Iris pigment epithelial cell (primary cell): ENCODE data around the gene PIK3R3.

ENCODE experiments used
- DNase-seq: peaks from one replicate; pipeline ENCODE4 v3.0.0-alpha.2; 2011; ENCODE audit warnings: low read depth

Gene PIK3R3

GRCh38 chr1:46157916-46158311 is 25.5 kb upstream of the PIK3R3 start:
- no peak for DNase-seq

- DNase-seq = peak; percentile 44
Measured at GRCh38 chr1:46153732-46154131, 21.3 kb upstream of the PIK3R3 start.

- DNase-seq = no peak
Measured at GRCh38 chr1:46153228-46153627, 20.8 kb upstream of the PIK3R3 start.

GRCh38 chr1:46152016-46152415 is 19.6 kb upstream of the PIK3R3 start:
- peak; percentile 89 for DNase-seq

- peak; percentile 65 for DNase-seq
Measured at GRCh38 chr1:46150085-46150484, 17.7 kb upstream of the PIK3R3 start.

- no peak for DNase-seq
Measured at GRCh38 chr1:46148318-46148717, 15.9 kb upstream of the PIK3R3 start.

- DNase-seq = peak; percentile 70
Measured at GRCh38 chr1:46137916-46138315, 5.5 kb upstream of the PIK3R3 start.

- no peak for DNase-seq
Measured at GRCh38 chr1:46136711-46137110, 4.3 kb upstream of the PIK3R3 start.

GRCh38 chr1:46134660-46135331 is 2.4 kb upstream of the PIK3R3 start:
- DNase-seq = peak; percentile 97

GRCh38 chr1:46133781-46134350 is 1.4 kb upstream of the PIK3R3 start:
- no peak for DNase-seq

GRCh38 chr1:46133181-46133658 is 791 bp upstream of the PIK3R3 start:
- DNase-seq = no peak

- DNase-seq = peak; percentile 42
Measured at GRCh38 chr1:46131712-46132528, 509 bp downstream of the PIK3R3 start.

GRCh38 chr1:46131093-46131492 is 1.3 kb downstream of the PIK3R3 start:
- peak; percentile 22 for DNase-seq

GRCh38 chr1:46130606-46131005 is 1.8 kb downstream of the PIK3R3 start:
- no peak for DNase-seq

GRCh38 chr1:46130121-46130520 is 2.3 kb downstream of the PIK3R3 start:
- DNase-seq = no peak

GRCh38 chr1:46128344-46128743 is 4.1 kb downstream of the PIK3R3 start:
- DNase-seq = peak; percentile 58

- no peak for DNase-seq
Measured at GRCh38 chr1:46118856-46119255, 13.6 kb downstream of the PIK3R3 start.

GRCh38 chr1:46117810-46118494 is 14.5 kb downstream of the PIK3R3 start:
- no peak for DNase-seq

GRCh38 chr1:46114925-46115603 is 17.4 kb downstream of the PIK3R3 start:
- DNase-seq = peak; percentile 16

GRCh38 chr1:46113948-46114347 is 18.5 kb downstream of the PIK3R3 start:
- DNase-seq = no peak

GRCh38 chr1:46112108-46112507 is 20.3 kb downstream of the PIK3R3 start:
- no peak for DNase-seq

GRCh38 chr1:46110521-46110920 is 21.9 kb downstream of the PIK3R3 start:
- no peak for DNase-seq
